ENCODE data around the gene MRAP2. TPM values are rescaled to one million over a fixed set of nuclear protein-coding genes. Genes with fewer than 3 reads are reported as not detected.
"Not testable (repeated sequence)": the region's sequence is repeated elsewhere in the genome, so short reads cannot be mapped to it uniquely, and the experiment has no call there.

Gene MRAP2
- total RNA-seq, 4 donors from 2014 or later, result 0.33 to 1.5 (median 0.50) TPM; not detected in 1

GRCh38 chr6:84081222-84081621 is 47.6 kb downstream of the MRAP2 start:
- Histone ChIP-seq H3K9me3 (no peaks in the 10 kb centered on the region), H3K27ac (no peak overlapping the region), H3K27me3 (no peaks in the 10 kb centered on the region), H3K4me1 (no peaks in the 10 kb centered on the region), H3K36me3 (no peaks in the 10 kb centered on the region), H3K4me3 (replicated peaks in 1 of 3) (no peak overlapping the region)
- TF ChIP-seq POLR2A (IDR thresholded peaks at IDR 0.05), result no peak
- no peak for TF ChIP-seq CTCF (IDR thresholded peaks at IDR 0.05)
- intact Hi-C loops (cut with DNase I), result no loop called here
- no peak for DNase-seq
- 85 to 86% methylated on average over 2 of the region's 2 CpGs for WGBS, 2 donors

- H3K27me3 ChIP-seq, result no peaks in the 10 kb centered on the region
- intact Hi-C loops (cut with DNase I), result no loop called here
- H3K36me3 ChIP-seq, result no peaks in the 10 kb centered on the region
- no peak overlapping the region for H3K27ac ChIP-seq
- TF ChIP-seq CTCF (IDR thresholded peaks at IDR 0.05) (no peak), POLR2A (IDR thresholded peaks at IDR 0.05) (no peak)
- 56% methylated on average over 11 of the region's 11 CpGs for WGBS, 2 donors
- DNase-seq, result no peak
- H3K4me1 ChIP-seq, result no peaks in the 10 kb centered on the region
- no peak overlapping the region for H3K4me3 ChIP-seq (replicated peaks in 1 of 3)
- H3K9me3 ChIP-seq, result no peaks in the 10 kb centered on the region
Measured at GRCh38 chr6:84082689-84083265, 49.2 kb downstream of the MRAP2 start.

GRCh38 chr6:84084705-84085104 is 51.1 kb downstream of the MRAP2 start:
- H3K4me3 ChIP-seq (replicated peaks in 1 of 3); H3K27ac ChIP-seq; H3K36me3 ChIP-seq; DNase-seq; H3K27me3 ChIP-seq; H3K4me1 ChIP-seq; H3K9me3 ChIP-seq; intact Hi-C loops (cut with DNase I): not testable (repeated sequence)

GRCh38 chr6:84086056-84086455 is 52.5 kb downstream of the MRAP2 start:
- H3K4me1 ChIP-seq, result no peaks in the 10 kb centered on the region
- 84 to 89% methylated on average over 1 of the region's 1 CpG for WGBS, 2 donors
- H3K27me3 ChIP-seq, result no peaks in the 10 kb centered on the region
- intact Hi-C loops (cut with DNase I), result no loop called here
- H3K4me3 ChIP-seq (replicated peaks in 1 of 3), result no peak overlapping the region
- H3K36me3 ChIP-seq, result no peaks in the 10 kb centered on the region
- no peak overlapping the region for H3K27ac ChIP-seq
- no peak for DNase-seq
- H3K9me3 ChIP-seq, result no peaks in the 10 kb centered on the region
- TF ChIP-seq CTCF (IDR thresholded peaks at IDR 0.05), result no peak
- no peak for TF ChIP-seq POLR2A (IDR thresholded peaks at IDR 0.05)

GRCh38 chr6:84086545-84087429 is 53.2 kb downstream of the MRAP2 start:
- Histone ChIP-seq H3K27me3 (no peaks in the 10 kb centered on the region), H3K9me3 (no peaks in the 10 kb centered on the region), H3K4me3 (replicated peaks in 1 of 3) (no peak overlapping the region), H3K4me1 (no peaks in the 10 kb centered on the region), H3K27ac (no peak overlapping the region), H3K36me3 (no peaks in the 10 kb centered on the region)
- DNase-seq, result no peak
- intact Hi-C loops (cut with DNase I), result no loop called here
- WGBS, 2 donors, result 56 to 57% methylated on average over 6 of the region's 6 CpGs
- TF ChIP-seq CTCF (IDR thresholded peaks at IDR 0.05) (no peak), POLR2A (IDR thresholded peaks at IDR 0.05) (no peak)
